PFSK-1 (cell line): ENCODE measurements around the gene ALKAL2.

Experiments used
- FOXP2 ChIP-seq: optimal IDR thresholded peaks from 2 replicates; pipeline ENCODE3; 2011; ENCODE audit warnings: borderline replicate concordance, control low read depth, inconsistent platforms; ENCODE audit not compliant: insufficient read depth; ENCODE audit errors: extremely low read length, extremely low read depth
- POLR2AphosphoS5 ChIP-seq: IDR thresholded peaks from 2 replicates; pipeline ENCODE4 v1.6.1; 2012; ENCODE audit warnings: low read depth, mild to moderate bottlenecking, control low read depth, low read length, moderate library complexity
- REST ChIP-seq, 2 experiments: IDR thresholded peaks; 2 replicates each; pipeline versions ENCODE4 v1.6.1 to v1.8.0; 2011 to 2012; ENCODE audit warnings: low read depth in 2 of 2, low read length in 2 of 2, control low read depth in 1 of 2, inconsistent platforms in 1 of 2, mild to moderate bottlenecking in 1 of 2, moderate library complexity in 1 of 2; ENCODE audit not compliant: insufficient read depth in 1 of 2
- SIN3A ChIP-seq: IDR thresholded peaks from 2 replicates; pipeline ENCODE4 v1.6.1; 2012; ENCODE audit warnings: mild to moderate bottlenecking, low read length, moderate library complexity, borderline replicate concordance; ENCODE audit not compliant: insufficient read depth
- TAF1 ChIP-seq: IDR thresholded peaks from 2 replicates; pipeline ENCODE4 v1.6.1; 2012; ENCODE audit warnings: low read length, control low read depth, borderline replicate concordance; ENCODE audit not compliant: insufficient read depth

ALKAL2 gene

DNA sequence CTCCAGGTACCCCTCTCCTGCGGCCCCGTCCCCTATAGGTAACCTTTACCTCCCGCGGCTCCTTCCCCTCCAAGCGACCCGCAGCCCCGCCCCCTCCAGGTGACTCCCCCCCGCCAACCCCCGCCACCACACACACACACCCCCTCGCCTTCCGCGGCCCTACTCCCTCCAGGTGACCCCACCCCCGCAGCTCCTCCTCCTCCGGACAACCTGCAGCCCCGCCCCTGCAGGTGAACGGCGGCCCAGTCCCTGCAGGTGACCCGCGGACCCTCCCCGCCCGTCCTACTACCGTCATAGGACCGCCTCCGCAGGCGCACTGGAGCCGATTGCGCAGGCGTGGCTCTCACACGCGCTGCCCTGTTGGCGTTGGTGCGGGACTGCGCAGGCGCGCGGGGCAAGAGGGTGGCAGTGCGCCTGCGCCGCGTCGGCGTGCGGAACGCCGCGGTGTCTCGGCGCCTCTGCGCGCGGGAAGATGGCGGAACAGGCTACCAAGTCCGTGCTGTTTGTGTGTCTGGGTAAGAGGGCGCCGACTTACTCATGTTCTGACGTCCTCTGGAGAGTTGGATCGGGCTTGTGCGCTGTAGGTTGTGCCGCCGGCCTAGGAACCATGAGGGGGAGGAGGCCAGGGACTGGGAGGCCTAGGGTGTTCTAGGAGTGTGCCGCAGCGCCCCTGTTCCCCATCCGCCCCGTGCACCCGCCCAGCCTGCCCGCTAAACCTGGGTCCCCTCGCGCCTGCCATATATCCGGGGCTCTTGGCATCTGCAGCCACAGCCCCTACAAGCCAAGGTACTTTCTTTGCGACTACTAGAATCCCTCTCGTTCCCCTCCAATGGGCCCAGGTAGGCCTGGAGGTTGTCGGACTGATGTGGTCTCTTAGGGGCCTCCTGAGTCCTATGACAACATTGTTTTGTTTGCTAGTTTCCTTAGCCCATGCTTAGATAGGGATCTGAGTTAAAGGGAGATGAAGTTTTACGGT is 23.1 kb downstream of the ALKAL2 start, which contains the start of gene ACP1:
ACP1 (plus strand) TSS at position 455 of the 976 bp plus-strand sequence; CDS start at position 473, 18 bp downstream.
- peak; percentile 52 for TF ChIP-seq FOXP2
- peak; percentile 84 for TF ChIP-seq TAF1
- no peak; a peak in 1 of 4 replicates for TF ChIP-seq REST (IDR thresholded peaks at IDR 0.05; ENCODE audit: insufficient read depth in 1 of 2, low read depth in 2 of 2, low read length in 2 of 2)
- no peak for TF ChIP-seq SIN3A
- no peak; the same call in 1 of the 2 replicates for TF ChIP-seq POLR2AphosphoS5

DNA sequence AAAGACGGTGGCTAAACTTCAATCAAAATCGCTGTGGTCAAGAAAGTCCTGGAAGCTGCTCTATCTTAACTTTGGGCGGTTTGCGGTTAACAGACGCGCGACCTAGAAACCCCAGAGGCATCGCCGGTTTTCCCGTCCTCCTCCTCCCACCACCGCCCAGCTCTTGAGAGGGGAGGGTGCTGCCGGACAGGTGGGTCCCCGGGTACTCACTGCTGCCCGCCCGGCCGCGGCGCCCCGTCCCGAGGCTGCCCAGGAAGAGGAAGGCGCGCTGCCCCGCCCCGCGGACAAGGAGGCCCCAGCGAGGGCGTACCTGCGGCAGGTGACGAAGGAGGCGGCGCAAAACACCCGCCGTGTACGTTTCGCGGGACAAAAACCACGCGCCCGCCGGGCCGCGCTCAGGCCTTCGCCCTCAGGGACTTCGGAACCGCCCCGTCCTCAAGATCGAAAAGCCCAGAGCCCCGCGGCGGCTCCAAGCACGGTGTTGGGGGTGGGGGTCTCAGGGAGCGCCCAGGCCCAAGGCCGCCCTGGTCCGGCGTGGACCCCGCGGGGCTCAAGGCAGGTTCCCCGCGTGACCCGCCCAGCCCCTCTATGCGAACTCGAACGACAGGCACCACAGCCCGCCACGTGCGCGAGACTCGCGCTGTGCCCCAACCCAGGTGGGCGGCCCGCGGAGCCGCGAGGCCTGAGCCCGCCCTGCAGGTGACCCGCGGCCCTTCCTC is 24.0 kb downstream of the ALKAL2 start, which contains the start of gene SH3YL1:
SH3YL1 (minus strand) TSS at position 259 of the 719 bp plus-strand sequence; CDS start at position 211, 48 bp downstream.
- TF ChIP-seq POLR2AphosphoS5 (no peak), SIN3A (no peak), FOXP2 (no peak), TAF1 (no peak), REST (IDR thresholded peaks at IDR 0.05; ENCODE audit: insufficient read depth in 1 of 2, low read depth in 2 of 2, low read length in 2 of 2) (no peak)

- TF ChIP-seq SIN3A (no peak), FOXP2 (no peak), TAF1 (no peak), POLR2AphosphoS5 (no peak), REST (IDR thresholded peaks at IDR 0.05; ENCODE audit: insufficient read depth in 1 of 2, low read depth in 2 of 2, low read length in 2 of 2) (no peak)
Observed at GRCh38 chr2:263022-263738, 24.7 kb downstream of the ALKAL2 start.

GRCh38 chr2:262117-262516 is 25.8 kb downstream of the ALKAL2 start:
- TF ChIP-seq REST (IDR thresholded peaks at IDR 0.05; ENCODE audit: insufficient read depth in 1 of 2, low read depth in 2 of 2, low read length in 2 of 2) (no peak), TAF1 (no peak), SIN3A (no peak), POLR2AphosphoS5 (no peak), FOXP2 (no peak)
